GM18526 (cell line): ENCODE measurements around the gene LRRC41.

ENCODE experiments used
- POLR2A ChIP-seq: IDR thresholded peaks from 3 replicates; pipeline ENCODE4 v1.6.1; 2011; ENCODE audit not compliant: insufficient read length; ENCODE audit errors: extremely low read depth

LRRC41 gene

GRCh38 chr1:46331786-46332540, 28.5 kb upstream of the LRRC41 start:
- peak; percentile 6 for TF ChIP-seq POLR2A

GRCh38 chr1:46317323-46317722, 13.9 kb upstream of the LRRC41 start:
- TF ChIP-seq POLR2A, result no peak

GRCh38 chr1:46315669-46316403, 12.4 kb upstream of the LRRC41 start:
- TF ChIP-seq POLR2A, result no peak

DNA sequence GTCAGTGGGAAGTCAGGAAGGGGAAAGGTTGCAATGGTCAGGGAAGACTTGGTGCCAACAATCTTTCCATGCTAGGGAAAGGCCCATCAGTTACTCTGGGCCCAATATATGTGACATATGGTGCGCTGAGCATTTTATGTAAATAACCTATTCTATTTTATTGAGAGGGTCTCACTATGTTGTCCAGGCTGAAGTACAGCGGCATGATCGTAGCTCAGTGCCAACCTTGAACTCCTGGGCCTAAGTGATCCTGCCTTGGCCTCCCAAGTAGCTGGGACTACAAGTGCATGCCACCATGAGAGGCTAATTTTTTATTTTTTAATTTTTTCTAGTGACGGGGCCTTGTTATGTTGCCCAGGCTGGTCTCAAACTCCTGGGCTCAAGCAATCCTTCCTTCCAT, 6.9 kb upstream of the LRRC41 start:
- no peak for TF ChIP-seq POLR2A

GRCh38 chr1:46309401-46310159, 6.2 kb upstream of the LRRC41 start:
- TF ChIP-seq POLR2A, result no peak

GRCh38 chr1:46306159-46306530, 2.7 kb upstream of the LRRC41 start:
- TF ChIP-seq POLR2A, result no peak

DNA sequence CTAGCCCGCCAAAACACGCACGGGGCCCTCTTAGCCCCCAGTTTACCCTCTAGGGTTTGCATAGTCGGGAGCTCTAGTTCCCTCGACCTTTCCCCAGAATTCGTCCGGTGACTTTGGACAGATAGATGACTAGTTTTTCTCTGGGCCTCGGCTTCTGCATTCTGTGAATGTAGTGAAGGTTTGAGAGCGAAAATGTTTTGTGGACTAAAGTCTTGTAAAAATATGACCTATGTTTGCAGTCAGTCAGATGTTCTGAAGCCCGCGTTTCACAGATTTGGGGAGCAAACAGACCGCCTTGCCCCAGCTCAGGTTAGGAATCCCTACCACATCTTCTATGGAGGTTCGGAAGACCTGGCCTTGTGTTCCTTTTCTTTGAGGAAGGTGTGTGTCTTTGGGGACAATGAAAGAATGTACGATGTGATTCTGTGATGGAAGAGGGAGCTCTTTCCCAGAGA, 483 bp upstream of the LRRC41 start:
- TF ChIP-seq POLR2A, result no peak

GRCh38 chr1:46302641-46303037, 777 bp downstream of the LRRC41 start:
- TF ChIP-seq POLR2A, result no peak

DNA sequence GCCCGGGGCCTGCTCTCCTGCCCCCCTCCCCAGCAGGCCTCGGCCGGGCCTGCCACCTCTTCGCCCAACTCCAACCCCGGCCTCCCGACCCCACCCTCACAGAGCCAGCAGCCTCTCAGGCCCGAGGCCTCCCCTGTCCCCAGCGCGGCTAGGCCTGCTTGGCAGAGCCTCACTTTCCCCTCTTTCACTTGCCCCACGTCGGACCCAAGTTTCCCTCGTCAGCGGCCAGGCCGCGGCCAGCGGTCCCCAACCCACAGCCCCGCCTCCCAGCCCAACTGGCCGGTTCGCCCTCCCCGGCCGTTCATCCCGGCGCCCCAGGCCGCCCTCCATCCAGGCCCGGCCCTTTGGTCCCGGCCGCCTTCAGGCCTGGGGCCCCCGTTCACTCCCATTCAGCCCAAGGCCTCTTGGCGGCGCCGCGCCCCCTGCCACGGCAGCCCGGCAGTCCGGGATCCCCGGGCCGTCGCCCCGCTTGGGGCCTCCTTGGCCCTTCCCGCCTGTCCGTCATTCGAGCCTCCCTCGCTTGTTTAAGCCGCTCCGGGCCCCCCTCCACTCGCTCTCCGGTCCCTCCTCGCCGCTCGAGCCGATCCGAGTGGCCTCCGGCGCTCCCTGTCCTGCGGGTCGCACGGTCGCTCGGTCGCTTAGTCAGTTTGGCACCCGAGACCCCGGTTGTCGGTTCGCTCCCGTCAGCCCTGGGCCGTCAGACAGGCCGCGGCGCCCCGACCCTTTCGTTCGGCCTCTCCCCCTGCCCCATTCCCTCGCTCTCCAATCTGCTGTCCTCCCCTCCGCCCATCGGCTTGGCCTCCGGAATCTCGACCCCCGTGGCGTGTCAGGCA, 1.4 kb downstream of the LRRC41 start:
- TF ChIP-seq POLR2A, result no peak

DNA sequence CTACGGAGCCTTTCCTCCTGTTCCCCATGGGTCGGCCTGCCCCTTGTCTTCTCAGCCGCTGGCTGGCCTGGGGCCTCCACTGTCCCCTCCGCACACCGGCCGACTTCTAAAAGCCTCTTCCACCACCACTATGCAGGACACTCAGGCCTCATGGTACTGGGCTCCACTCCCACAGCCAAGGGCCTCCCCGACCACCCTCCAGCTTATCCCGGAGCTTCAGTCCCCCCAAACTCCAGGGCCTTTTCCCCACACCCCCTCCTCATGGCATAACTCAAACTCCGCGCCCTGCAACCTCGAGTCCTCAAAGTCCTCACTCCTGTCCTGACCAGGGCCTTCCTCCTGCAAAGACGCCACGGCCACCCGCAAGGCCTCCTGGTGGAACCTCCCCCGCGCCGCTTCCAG, 2.0 kb downstream of the LRRC41 start:
- TF ChIP-seq POLR2A, result no peak

DNA sequence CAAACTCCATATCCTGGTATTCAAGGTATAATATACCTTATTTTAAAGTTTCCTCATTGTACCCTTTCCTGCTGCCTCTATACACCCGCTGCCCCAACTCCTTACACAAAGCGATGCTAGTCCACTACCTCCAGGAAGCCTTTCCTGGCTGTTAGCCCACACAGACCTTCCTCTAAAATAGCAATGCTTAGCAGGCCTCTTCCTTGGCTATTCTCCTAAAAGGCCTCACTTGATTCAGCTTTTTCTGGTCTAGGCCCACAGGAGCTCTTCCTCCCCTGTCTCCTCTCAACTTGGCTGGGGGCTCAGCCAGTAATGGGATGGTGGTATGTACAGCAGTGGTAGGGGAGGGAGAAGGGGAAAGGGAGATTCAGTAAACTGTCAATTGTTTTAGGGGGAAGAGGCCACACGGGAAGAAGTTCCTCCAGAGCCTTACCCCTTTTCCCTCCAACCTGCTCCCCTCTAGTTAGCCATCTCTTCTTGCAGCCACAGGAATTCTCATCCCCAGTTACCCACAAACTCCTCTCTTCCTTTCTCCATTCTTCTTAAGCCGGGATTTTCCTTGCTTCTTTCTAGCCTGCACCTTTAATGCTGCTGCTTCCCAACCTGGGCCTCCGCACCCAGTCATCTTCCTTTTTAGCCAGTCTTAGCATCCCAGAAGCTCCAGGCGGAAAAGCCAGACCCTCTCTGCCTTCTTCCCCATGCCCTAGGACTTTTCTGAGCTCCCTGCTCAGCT, 2.6 kb downstream of the LRRC41 start:
- TF ChIP-seq POLR2A, result no peak

GRCh38 chr1:46298387-46298786, 5.0 kb downstream of the LRRC41 start:
- TF ChIP-seq POLR2A, result no peak

DNA sequence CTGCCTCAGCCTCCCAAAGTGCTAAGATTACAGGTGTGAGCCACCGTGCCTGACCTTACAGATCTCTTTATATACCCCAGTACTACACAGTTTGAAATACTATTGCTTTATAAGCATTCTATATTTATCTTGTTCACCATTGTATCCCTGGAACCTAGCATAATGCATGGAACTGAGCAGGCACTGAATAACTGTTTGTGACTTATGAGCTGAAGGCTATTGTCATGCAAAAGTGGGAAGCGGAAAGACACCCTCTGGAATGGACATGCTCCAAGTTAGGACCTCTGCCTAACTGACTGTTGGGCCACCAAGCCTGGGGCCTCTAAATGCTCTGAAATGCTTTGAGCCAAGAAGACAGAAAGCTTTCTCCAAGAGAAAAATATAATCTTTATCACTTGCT, 8.1 kb downstream of the LRRC41 start:
- TF ChIP-seq POLR2A, result no peak

GRCh38 chr1:46289976-46290375, 13.4 kb downstream of the LRRC41 start:
- no peak for TF ChIP-seq POLR2A
